ENCODE results near the gene TSPAN14. TPM values are rescaled to one million over a fixed set of nuclear protein-coding genes. Genes with fewer than 3 reads are reported as not detected.

TSPAN14 gene
- total and polyA plus RNA-seq, 2 of the 13 experiments (the other 11 are each of a cell fraction or from before 2014, with no cell fraction given), result 24.1 to 80.6 TPM

GRCh38 chr10:80437227-80437626, 16.9 kb upstream of the TSPAN14 start:
- H3K9ac ChIP-seq (ENCODE audit: insufficient read depth, low read depth, low read length), result no peak overlapping the region
- intact Hi-C loops (cut with micrococcal nuclease; ENCODE audit: unreplicated experiment), result no loop called here
- in situ Hi-C loops (cut with HindIII; ENCODE audit: extremely low pct_ligation_motif_present, low pct_unique_long_range_greater_than_20kb), result no loop called here
- FAIRE-seq (no peak), DNase-seq (ENCODE audit: low spot score) (no peak), ATAC-seq (peak; percentile 44)
- H3K4me2 ChIP-seq (ENCODE audit: low read depth, low read length), result no peak overlapping the region
- H3K9me3 ChIP-seq (ENCODE audit: low read length), result no peaks in the 10 kb centered on the region
- peaks cover 0 to 6% of the 10 kb centered on the region in 2 experiments; a peak in 3 of 5 replicates for H3K36me3 ChIP-seq (replicated peaks in 1 of 2; ENCODE audit: control insufficient read depth in 1 of 2, insufficient read depth in 2 of 2, low read length in 2 of 2)
- no peaks in the 10 kb centered on the region for H3K4me1 ChIP-seq (ENCODE audit: insufficient read depth, low read length)
- no peaks in the 10 kb centered on the region for H3K79me2 ChIP-seq (ENCODE audit: insufficient read depth, low read length)
- H4K20me1 ChIP-seq (ENCODE audit: insufficient read depth, low read length), result no peaks in the 10 kb centered on the region
- H3K27ac ChIP-seq (ENCODE audit: extremely low read length, insufficient read depth, low read length), result no peak overlapping the region
- H3K4me3 ChIP-seq (replicated peaks in 1 of 3; ENCODE audit: insufficient read depth in 1 of 3, low read depth in 2 of 3, low read length in 3 of 3), result no peak overlapping the region
- CTCF ChIA-PET (ENCODE audit: low intra/inter-chr PET ratio, low total read pairs), result no interaction called here
- H3K27me3 ChIP-seq (ENCODE audit: control insufficient read depth in 1 of 2, insufficient read depth in 2 of 2, low read length in 2 of 2), result no peaks in the 10 kb centered on the region
- TF ChIP-seq KAT2B (IDR thresholded peaks at IDR 0.05; ENCODE audit: borderline replicate concordance, low read depth, low read length) (no peak), NFIC (IDR thresholded peaks at IDR 0.05; ENCODE audit: low read length) (no peak), PAXIP1 (CRISPR knock-in tag; conservative IDR thresholded peaks at IDR 0.05) (no peak), REL (CRISPR knock-in tag; conservative IDR thresholded peaks at IDR 0.05) (no peak), ZNF224 (CRISPR knock-in tag; IDR thresholded peaks at IDR 0.05) (no peak), HNF1A (IDR thresholded peaks at IDR 0.05; ENCODE audit: low read depth) (no peak), HNF1A (CRISPR knock-in tag; IDR thresholded peaks at IDR 0.05; ENCODE audit: borderline replicate concordance) (no peak), ELF3 (CRISPR knock-in tag; IDR thresholded peaks at IDR 0.05) (no peak), RARA (CRISPR knock-in tag; IDR thresholded peaks at IDR 0.05) (no peak), RAD21 (CRISPR knock-in tag; IDR thresholded peaks at IDR 0.05) (no peak), MEF2D (CRISPR knock-in tag; IDR thresholded peaks at IDR 0.05) (no peak), RBFOX2 (IDR thresholded peaks at IDR 0.05; ENCODE audit: low read depth, low read length) (no peak), HOXD1 (CRISPR knock-in tag; IDR thresholded peaks at IDR 0.05) (no peak), ZNF589 (CRISPR knock-in tag; conservative IDR thresholded peaks at IDR 0.05) (no peak), DNMT3B (CRISPR knock-in tag; conservative IDR thresholded peaks at IDR 0.05) (no peak), GTF3A (CRISPR knock-in tag; conservative IDR thresholded peaks at IDR 0.05) (no peak)
- 75% methylated on average over 2 of the region's 2 CpGs for WGBS (ENCODE audit: low lambda C conversion rate)
- no TSS peak for BruUV-seq (replicated peaks)
- POLR2A ChIA-PET, result no interaction called here
- H2AFZ ChIP-seq (ENCODE audit: low read length), result no peak overlapping the region
